Inflammatory macrophage treated with lipopolysaccharide for 4 hours (primary cell): ENCODE measurements around the gene KLK4.
A peak's percentile ranks its signal among the peaks of the same experiment; 100 is the strongest.

Source experiments
- DNase-seq: peaks from one replicate; pipeline ENCODE4 v3.0.0-alpha.2; 2020

KLK4 gene, protein sequence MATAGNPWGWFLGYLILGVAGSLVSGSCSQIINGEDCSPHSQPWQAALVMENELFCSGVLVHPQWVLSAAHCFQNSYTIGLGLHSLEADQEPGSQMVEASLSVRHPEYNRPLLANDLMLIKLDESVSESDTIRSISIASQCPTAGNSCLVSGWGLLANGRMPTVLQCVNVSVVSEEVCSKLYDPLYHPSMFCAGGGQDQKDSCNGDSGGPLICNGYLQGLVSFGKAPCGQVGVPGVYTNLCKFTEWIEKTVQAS

GRCh38 chr19:50911206-50912101 lies at the start of gene KLK4:
Gene KLK4, minus strand, starts transcription at chr19:50911395. Its CDS starts 657 bp downstream, at chr19:50910738.
- no peak for DNase-seq

- DNase-seq, result no peak
Measured at GRCh38 chr19:50959731-50960500, 48.7 kb upstream of the KLK4 start.

DNA sequence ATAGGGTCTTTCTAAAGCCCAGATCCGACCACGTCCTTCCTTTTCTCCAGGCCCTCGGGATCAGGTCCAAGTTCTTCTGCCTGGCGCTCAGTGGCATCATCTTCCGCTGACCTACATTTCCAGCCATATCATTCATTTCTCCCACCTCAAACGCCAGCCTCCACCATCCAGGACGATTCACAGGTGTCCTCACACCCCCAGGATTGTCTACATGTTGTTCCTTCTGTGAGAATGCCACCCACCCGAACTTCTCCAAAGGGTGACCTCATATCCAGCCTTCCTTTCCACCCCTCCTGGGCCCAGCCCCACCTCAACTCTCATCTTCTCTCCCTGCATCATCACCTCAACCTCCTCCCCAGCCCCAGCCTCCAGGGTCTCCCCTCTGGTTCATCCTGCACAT lies 46.4 kb upstream of the KLK4 start:
- no peak for DNase-seq

DNA sequence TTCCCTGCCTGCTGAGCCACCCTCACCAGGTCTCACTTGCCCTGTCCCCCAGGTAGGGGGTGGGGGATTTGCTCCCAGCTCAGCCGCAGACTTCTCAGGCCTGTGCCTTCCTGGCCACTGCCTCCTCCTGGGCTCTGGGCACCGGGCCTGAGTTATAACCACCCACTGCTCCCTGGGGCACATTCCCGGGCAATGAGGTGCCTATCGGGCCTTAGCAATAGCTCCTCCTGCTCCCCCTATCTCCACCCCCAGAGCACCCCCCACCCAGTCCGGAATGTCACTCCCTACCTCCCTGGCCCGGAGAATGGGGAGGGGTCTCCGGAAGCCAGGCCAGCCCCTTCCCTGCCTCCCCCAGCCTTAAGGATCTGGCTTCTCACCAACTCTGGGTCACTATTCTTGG lies 41.7 kb upstream of the KLK4 start, which contains the start of gene KLK5:
KLK5 (minus strand) TSS at position 129 of the 400 bp plus-strand sequence. CDS start 381 bp downstream, outside the sequence.
- no peak for DNase-seq

DNA sequence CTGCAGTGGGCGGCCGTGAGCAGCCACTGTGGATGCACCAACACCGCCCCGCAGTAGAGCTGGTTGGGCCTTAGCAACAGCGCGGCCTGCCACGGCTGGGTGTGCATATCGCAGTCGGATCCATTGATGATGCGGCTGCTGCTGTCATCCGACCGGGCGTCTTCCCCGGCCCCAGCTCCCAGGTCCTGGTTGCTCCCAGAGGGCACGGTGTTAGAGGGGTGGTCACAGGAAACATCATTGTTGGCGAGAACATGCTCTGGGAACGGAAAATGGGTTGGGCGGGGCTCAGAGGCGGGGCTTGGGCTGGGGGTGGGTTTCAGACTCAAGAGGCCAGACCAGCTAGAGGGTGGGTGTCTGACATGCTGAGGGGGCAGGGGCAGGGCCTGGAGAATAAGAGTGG lies 38.7 kb upstream of the KLK4 start:
- no peak for DNase-seq

GRCh38 chr19:50947123-50947522 lies 35.9 kb upstream of the KLK4 start:
- no peak for DNase-seq

GRCh38 chr19:50944795-50945194 lies 33.6 kb upstream of the KLK4 start:
- DNase-seq, result no peak

- no peak for DNase-seq
Measured at GRCh38 chr19:50943074-50943828, 32.1 kb upstream of the KLK4 start.

- DNase-seq, result peak; percentile 59
Measured at GRCh38 chr19:50939596-50939995, 28.4 kb upstream of the KLK4 start.

DNA sequence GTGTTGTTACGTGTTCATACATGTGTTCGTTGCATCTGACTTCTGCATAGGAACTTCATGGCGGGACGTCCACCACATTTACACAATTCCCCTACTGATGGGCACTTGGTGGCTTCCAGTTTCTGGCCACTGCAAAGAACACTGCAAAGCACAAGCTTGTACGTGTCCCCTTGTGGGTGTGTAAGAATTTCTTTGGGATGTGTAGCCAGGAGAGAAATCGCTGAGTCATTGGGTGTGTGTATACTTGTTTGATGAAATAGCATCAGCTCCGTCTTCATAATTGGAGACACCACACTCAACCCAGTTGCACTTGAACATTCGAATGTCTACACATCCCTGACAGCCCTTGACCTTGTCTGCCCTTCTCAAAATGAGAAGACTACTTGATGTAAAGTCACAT lies 22.4 kb upstream of the KLK4 start:
- no peak for DNase-seq

DNA sequence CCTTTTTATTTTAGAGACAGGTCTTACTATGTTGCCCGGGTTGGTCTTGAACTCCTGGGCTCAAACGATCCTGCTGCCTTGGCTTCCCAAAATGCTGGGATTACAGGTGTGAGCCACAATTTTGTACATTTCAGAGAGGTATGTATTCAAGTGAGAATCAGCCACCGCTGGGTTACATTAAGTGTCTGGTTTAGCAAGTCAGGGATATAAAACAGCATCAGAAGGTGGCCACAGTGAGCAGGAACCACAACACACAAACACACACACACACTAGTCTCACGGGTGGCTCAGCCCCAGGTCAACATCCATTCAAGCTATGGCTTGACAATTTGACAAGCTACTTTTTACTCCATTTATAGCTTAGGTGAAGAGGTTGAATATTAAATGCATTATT lies 21.5 kb upstream of the KLK4 start:
- no peak for DNase-seq

DNA sequence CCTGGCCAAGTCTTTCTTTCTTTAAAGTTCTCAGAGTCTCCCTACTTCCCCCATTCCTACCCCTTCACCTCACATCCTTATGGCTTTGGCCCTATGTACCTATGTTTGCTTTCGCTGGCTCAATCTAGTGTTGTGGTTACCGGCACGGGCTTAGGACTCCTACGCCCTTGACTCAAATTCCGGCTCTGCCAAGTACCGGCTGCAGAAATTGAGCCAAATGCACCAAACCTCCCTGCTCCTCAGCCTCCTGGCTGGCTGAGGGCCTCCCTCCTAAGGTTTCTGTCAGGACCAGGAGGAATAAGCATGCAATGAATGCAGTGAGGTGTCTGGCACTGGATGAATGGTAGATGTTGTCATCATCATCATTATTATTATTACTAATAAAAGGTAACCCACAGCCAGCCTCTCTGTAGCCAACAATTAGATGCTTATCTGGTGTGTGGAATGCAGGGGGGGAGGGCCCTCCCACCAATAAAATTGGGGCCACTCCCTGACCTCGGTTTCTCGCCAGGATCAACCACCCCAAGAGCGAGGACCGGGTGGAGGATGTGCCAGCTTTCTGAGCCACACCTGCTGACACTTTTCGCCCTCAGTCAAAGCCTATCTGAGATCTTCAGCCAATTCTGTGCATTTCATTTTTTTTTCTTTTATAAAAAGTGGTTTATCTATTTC lies 21.0 kb upstream of the KLK4 start:
- no peak for DNase-seq

GRCh38 chr19:50931023-50931422 lies 19.8 kb upstream of the KLK4 start:
- DNase-seq, result no peak

DNA sequence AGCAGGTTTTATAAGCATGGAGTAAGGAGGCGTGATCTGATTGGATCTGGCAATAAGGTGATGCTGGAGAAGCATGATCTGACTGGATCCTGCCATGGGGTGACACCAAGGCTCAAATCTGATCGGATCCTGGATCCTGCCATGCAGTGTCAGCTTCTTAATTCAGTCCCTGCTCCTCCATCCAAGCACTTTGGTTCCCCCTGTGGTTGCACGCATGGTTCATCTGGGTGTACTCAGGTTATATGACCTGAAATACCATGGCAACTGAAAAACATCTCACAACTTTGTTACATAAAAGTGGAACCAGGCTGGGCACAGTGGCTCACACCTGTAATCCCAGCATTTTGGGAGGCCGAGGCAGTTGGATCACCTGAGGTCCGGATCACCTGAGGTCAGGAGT lies 17.6 kb upstream of the KLK4 start:
- DNase-seq, result no peak

- DNase-seq, result no peak
Measured at GRCh38 chr19:50926144-50926543, 14.9 kb upstream of the KLK4 start.

GRCh38 chr19:50925734-50926133 lies 14.5 kb upstream of the KLK4 start:
- DNase-seq, result no peak

DNA sequence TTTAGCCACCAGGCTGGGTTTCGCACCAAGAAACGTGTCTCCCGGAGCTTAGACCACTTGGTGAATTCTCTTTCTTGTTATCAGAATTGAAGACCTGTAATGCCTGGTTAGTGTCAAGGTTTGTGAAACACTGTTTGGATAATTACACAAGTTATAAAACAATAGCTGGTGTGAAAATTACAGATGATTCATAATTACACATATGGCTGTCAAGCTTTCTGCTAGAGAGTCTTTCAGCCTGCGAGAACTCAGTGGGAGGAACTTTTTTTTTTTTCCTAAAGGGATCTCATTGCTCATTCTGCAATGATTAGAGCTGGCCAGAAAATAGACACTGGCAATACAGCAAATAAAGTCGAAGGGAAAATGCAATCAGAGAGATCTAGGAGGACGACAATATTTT lies 13.4 kb upstream of the KLK4 start:
- DNase-seq, result peak; percentile 9

DNA sequence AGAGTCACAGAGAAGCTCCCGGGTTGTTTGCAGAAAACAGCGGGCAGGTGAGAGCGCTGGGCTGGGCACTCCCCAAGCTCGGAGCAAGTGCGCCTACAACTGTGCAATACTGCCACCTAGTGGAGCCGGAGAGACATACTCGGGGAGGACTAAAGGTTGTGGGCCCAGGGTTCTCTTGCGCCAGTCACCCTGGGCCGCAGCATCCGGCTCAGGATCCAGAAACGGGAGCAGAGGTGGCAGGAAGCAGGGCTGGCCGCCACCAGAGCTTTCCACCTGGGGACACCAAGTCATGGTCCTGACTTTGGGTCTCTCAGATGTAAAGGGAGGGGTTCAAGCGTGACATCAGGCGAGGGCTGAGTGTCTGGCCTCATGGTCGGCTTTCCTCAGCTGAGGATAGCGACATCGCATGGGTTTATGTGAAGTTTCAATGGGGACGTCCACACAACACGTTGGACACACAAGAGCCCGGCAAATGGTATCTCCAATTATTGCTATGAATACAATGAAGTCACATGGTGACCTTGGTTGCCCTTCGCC lies 11.2 kb upstream of the KLK4 start:
- peak; percentile 78 for DNase-seq

- peak; percentile 76 for DNase-seq
Measured at GRCh38 chr19:50921426-50922316, 10.5 kb upstream of the KLK4 start.

- no peak for DNase-seq
Measured at GRCh38 chr19:50916069-50916468, 4.9 kb upstream of the KLK4 start.
